ENCODE measurements around the gene HINT3. TPM values are rescaled to one million over a fixed set of nuclear protein-coding genes. Genes with fewer than 3 reads are reported as not detected.

The HINT3 gene
- total and polyA plus RNA-seq, 4 donors: 5.6 to 17.4 (median 10.6) TPM

DNA sequence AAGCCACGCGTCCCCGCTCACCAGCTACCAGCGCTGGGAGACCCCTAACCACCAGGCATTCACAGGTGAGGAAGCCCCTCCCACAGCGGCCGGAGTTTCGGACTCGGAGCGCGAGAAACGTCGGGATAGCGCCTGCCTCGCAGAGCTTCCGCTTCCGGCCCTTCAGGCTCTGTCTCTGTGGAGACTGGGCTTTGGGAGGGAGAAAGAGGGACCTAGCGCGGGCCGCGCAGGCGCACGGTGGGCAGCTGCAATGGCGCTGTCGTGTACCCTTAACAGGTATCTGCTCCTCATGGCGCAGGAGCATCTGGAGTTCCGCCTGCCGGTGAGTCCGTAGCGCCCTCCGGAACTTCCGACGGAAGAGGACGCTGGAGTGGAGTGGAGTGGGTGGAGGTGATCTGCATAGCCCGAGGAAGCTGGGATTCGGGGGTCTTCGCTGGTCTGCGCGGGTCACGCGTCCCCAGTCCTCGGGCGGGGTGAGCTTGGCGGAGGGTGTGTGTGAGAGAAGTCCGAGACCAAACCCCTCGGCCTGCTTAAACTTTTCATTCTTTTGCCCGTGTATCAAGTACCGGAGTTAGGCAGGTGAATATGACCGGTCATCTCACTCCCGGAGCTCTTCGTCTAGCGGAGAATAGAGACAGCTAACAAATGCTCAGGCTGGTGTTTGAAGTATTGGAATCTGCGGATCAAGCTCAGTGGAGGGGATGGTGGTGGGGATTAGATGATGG lies 29.9 kb downstream of the HINT3 start, which contains the start of gene TRMT11:
Gene TRMT11, plus strand, starts transcription at position 240 of the 725 bp plus-strand sequence. Its CDS starts 11 bp downstream, at position 251.
- no peaks in the 10 kb centered on the region for H3K9me3 ChIP-seq (ENCODE audit: control insufficient read depth in 4 of 4, low read length in 3 of 4)
- peaks cover 2 to 32% (median 20%) of the 10 kb centered on the region in 4 donors for H3K4me1 ChIP-seq (ENCODE audit: control insufficient read depth in 4 of 4, insufficient read depth in 4 of 4, low read length in 3 of 4)
- H3K27ac ChIP-seq (ENCODE audit: low read depth in 1 of 2, low read length in 2 of 2): peak within 1 kb of the TSS; percentile 82 to 90
- under 1% methylated on average over 52 of the region's 52 CpGs for WGBS
- H3K9ac ChIP-seq (ENCODE audit: low read depth in 1 of 2, low read length in 2 of 2): peak within 1 kb of the TSS; percentile 79 to 91
- no peaks in the 10 kb centered on the region for H3K27me3 ChIP-seq (ENCODE audit: control insufficient read depth in 4 of 4, insufficient read depth in 4 of 4, low read length in 3 of 4)
- peak; percentile 91 for TF ChIP-seq TAF1 (conservative IDR thresholded peaks at IDR 0.05)
- peak in 1 of 2 donors; percentile 26 for TF ChIP-seq RAD21 (IDR thresholded peaks at IDR 0.05)
- no peak for TF ChIP-seq JUND (IDR thresholded peaks at IDR 0.05)
- peak in 1 of 2 donors; percentile 49 for TF ChIP-seq EGR1 (IDR thresholded peaks at IDR 0.05; ENCODE audit: low read depth in 2 of 2)
- TF ChIP-seq NR2F2 (IDR thresholded peaks at IDR 0.05): no peak
- no peak for TF ChIP-seq FOXA1 (IDR thresholded peaks at IDR 0.05)
- peak in 1 of 2 donors; percentile 36 for TF ChIP-seq RXRA (IDR thresholded peaks at IDR 0.05)
- TF ChIP-seq YY1 (IDR thresholded peaks at IDR 0.05): peak; percentile 98
- TF ChIP-seq, protein P1, sequence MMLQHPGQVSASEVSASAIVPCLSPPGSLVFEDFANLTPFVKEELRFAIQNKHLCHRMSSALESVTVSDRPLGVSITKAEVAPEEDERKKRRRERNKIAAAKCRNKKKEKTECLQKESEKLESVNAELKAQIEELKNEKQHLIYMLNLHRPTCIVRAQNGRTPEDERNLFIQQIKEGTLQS (IDR thresholded peaks at IDR 0.05): peak; percentile 25
- TF ChIP-seq, protein P2, sequence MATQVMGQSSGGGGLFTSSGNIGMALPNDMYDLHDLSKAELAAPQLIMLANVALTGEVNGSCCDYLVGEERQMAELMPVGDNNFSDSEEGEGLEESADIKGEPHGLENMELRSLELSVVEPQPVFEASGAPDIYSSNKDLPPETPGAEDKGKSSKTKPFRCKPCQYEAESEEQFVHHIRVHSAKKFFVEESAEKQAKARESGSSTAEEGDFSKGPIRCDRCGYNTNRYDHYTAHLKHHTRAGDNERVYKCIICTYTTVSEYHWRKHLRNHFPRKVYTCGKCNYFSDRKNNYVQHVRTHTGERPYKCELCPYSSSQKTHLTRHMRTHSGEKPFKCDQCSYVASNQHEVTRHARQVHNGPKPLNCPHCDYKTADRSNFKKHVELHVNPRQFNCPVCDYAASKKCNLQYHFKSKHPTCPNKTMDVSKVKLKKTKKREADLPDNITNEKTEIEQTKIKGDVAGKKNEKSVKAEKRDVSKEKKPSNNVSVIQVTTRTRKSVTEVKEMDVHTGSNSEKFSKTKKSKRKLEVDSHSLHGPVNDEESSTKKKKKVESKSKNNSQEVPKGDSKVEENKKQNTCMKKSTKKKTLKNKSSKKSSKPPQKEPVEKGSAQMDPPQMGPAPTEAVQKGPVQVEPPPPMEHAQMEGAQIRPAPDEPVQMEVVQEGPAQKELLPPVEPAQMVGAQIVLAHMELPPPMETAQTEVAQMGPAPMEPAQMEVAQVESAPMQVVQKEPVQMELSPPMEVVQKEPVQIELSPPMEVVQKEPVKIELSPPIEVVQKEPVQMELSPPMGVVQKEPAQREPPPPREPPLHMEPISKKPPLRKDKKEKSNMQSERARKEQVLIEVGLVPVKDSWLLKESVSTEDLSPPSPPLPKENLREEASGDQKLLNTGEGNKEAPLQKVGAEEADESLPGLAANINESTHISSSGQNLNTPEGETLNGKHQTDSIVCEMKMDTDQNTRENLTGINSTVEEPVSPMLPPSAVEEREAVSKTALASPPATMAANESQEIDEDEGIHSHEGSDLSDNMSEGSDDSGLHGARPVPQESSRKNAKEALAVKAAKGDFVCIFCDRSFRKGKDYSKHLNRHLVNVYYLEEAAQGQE (IDR thresholded peaks at IDR 0.05): peak; percentile 73
- TF ChIP-seq GABPA (IDR thresholded peaks at IDR 0.05 in 1 of 2, conservative IDR thresholded peaks at IDR 0.05 in 1 of 2): peak; percentile 86 to 96
- TF ChIP-seq HNF4A (conservative IDR thresholded peaks at IDR 0.05): peak; percentile 38 to 52
- TF ChIP-seq, protein P3, sequence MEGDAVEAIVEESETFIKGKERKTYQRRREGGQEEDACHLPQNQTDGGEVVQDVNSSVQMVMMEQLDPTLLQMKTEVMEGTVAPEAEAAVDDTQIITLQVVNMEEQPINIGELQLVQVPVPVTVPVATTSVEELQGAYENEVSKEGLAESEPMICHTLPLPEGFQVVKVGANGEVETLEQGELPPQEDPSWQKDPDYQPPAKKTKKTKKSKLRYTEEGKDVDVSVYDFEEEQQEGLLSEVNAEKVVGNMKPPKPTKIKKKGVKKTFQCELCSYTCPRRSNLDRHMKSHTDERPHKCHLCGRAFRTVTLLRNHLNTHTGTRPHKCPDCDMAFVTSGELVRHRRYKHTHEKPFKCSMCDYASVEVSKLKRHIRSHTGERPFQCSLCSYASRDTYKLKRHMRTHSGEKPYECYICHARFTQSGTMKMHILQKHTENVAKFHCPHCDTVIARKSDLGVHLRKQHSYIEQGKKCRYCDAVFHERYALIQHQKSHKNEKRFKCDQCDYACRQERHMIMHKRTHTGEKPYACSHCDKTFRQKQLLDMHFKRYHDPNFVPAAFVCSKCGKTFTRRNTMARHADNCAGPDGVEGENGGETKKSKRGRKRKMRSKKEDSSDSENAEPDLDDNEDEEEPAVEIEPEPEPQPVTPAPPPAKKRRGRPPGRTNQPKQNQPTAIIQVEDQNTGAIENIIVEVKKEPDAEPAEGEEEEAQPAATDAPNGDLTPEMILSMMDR (IDR thresholded peaks at IDR 0.05; ENCODE audit: low read depth, low read length, missing input control): no peak
- TF ChIP-seq, protein P4, sequence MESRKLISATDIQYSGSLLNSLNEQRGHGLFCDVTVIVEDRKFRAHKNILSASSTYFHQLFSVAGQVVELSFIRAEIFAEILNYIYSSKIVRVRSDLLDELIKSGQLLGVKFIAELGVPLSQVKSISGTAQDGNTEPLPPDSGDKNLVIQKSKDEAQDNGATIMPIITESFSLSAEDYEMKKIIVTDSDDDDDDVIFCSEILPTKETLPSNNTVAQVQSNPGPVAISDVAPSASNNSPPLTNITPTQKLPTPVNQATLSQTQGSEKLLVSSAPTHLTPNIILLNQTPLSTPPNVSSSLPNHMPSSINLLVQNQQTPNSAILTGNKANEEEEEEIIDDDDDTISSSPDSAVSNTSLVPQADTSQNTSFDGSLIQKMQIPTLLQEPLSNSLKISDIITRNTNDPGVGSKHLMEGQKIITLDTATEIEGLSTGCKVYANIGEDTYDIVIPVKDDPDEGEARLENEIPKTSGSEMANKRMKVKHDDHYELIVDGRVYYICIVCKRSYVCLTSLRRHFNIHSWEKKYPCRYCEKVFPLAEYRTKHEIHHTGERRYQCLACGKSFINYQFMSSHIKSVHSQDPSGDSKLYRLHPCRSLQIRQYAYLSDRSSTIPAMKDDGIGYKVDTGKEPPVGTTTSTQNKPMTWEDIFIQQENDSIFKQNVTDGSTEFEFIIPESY (IDR thresholded peaks at IDR 0.05): peak; percentile 84
- TF ChIP-seq, protein P5, sequence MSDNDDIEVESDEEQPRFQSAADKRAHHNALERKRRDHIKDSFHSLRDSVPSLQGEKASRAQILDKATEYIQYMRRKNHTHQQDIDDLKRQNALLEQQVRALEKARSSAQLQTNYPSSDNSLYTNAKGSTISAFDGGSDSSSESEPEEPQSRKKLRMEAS (IDR thresholded peaks at IDR 0.05): peak; percentile 91
- TF ChIP-seq FOXA2 (IDR thresholded peaks at IDR 0.05): no peak
- TF ChIP-seq HNF4G (IDR thresholded peaks at IDR 0.05): no peak
- TF ChIP-seq SP1 (IDR thresholded peaks at IDR 0.05): peak; percentile 63
- no peaks in the 10 kb centered on the region for H3K36me3 ChIP-seq (ENCODE audit: control insufficient read depth in 4 of 4, insufficient read depth in 3 of 4, low read depth in 1 of 4, low read length in 3 of 4)
- peak within 1 kb of the TSS; percentile 80 to 93 (median 85) for H3K4me3 ChIP-seq (ENCODE audit: low read depth in 1 of 3, low read length in 3 of 3)
- peak; percentile 83 for DNase-seq (ENCODE audit: low spot score)
